DMS53 (cell line): ENCODE results near the gene PCNX1.
"Not testable (repeated sequence)": the region's sequence is repeated elsewhere in the genome, so short reads cannot be mapped to it uniquely, and the experiment has no call there.

Experiments used
- DNase-seq: peaks from one replicate; lab custom pipeline; 2025; lab: John Stamatoyannopoulos, UW

The PCNX1 gene

GRCh38 chr14:71129716-71130490, 222.6 kb downstream of the PCNX1 start:
- not testable (repeated sequence) for DNase-seq

- no peak for DNase-seq
Measured at GRCh38 chr14:71130491-71131179, 223.4 kb downstream of the PCNX1 start.

- no peak for DNase-seq
Measured at GRCh38 chr14:71133296-71133695, 226.0 kb downstream of the PCNX1 start.

GRCh38 chr14:71135496-71135895, 228.2 kb downstream of the PCNX1 start:
- no peak for DNase-seq

GRCh38 chr14:71135911-71136310, 228.7 kb downstream of the PCNX1 start:
- DNase-seq, result no peak

GRCh38 chr14:71136386-71137060, 229.3 kb downstream of the PCNX1 start:
- no peak for DNase-seq

GRCh38 chr14:71137536-71138447, 230.5 kb downstream of the PCNX1 start:
- no peak for DNase-seq

- peak; percentile 57 for DNase-seq
Measured at GRCh38 chr14:71138448-71139293, 231.4 kb downstream of the PCNX1 start.

GRCh38 chr14:71139294-71139946, 232.2 kb downstream of the PCNX1 start:
- peak; percentile 42 for DNase-seq

- no peak for DNase-seq
Measured at GRCh38 chr14:71140157-71140556, 232.9 kb downstream of the PCNX1 start.

GRCh38 chr14:71141701-71142374, 234.6 kb downstream of the PCNX1 start:
- no peak for DNase-seq

- no peak for DNase-seq
Measured at GRCh38 chr14:71142375-71143038, 235.2 kb downstream of the PCNX1 start.

- peak; percentile 47 for DNase-seq
Measured at GRCh38 chr14:71143381-71144290, 236.4 kb downstream of the PCNX1 start.

- DNase-seq, result not testable (repeated sequence)
Measured at GRCh38 chr14:71147335-71147734, 240.1 kb downstream of the PCNX1 start.

GRCh38 chr14:71148627-71149026, 241.4 kb downstream of the PCNX1 start:
- DNase-seq, result no peak

GRCh38 chr14:71150737-71151136, 243.5 kb downstream of the PCNX1 start:
- DNase-seq, result no peak

- DNase-seq, result no peak
Measured at GRCh38 chr14:71155743-71156142, 248.5 kb downstream of the PCNX1 start.
